ENCODE data around the gene VEGFA. TPM values are rescaled to one million over a fixed set of nuclear protein-coding genes. Genes with fewer than 3 reads are reported as not detected.

The VEGFA gene
- total and polyA plus RNA-seq, 2 of the 8 experiments (the other 6 are each of a cell fraction or from before 2014, with no cell fraction given) = 42.2 to 58.5 TPM

DNA sequence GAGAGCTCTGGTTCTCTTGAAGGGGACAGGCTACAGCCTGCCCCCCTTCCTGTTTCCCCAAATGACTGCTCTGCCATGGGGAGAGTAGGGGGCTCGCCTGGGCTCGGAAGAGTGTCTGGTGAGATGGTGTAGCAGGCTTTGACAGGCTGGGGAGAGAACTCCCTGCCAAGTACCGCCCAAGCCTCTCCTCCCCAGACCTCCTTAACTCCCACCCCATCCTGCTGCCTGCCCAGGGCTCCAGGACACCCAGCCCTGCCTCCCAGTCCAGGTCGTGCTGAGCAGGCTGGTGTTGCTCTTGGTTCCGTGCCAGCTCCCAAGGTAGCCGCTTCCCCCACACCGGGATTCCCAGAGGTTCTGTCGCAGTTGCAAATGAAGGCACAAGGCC is 9.8 kb downstream of the VEGFA start:
- DNase-seq (ENCODE audit: low read depth in 1 of 2, low spot score in 2 of 2) (no peak), FAIRE-seq (no peak)
- Histone ChIP-seq H4K8ac (ENCODE audit: extremely low read depth, insufficient read depth, low read length) (no peak overlapping the region), H3K27me3 (replicated peaks in 1 of 4; ENCODE audit: control insufficient read depth in 3 of 4, extremely low read depth in 1 of 4, insufficient read depth in 3 of 4, low read length in 3 of 4) (no peaks in the 10 kb centered on the region), H2BK12ac (ENCODE audit: low read depth, low read length) (no peak overlapping the region), H2AK5ac (ENCODE audit: low read depth, low read length) (no peak overlapping the region), H2BK15ac (ENCODE audit: low read length) (no peak overlapping the region), H3K23ac (ENCODE audit: insufficient read length) (no peak overlapping the region), H3K79me1 (ENCODE audit: low read depth, low read length) (peaks cover 17% of the 10 kb centered on the region), H2AFZ (ENCODE audit: low read length) (no peak overlapping the region), H3K79me2 (ENCODE audit: control insufficient read depth in 1 of 2, insufficient read depth in 2 of 2, low read length in 2 of 2) (peaks cover 3 to 29% of the 10 kb centered on the region in 2 experiments; a peak in 3 of 4 replicates), H3K27ac (ENCODE audit: low read depth, low read length) (no peak overlapping the region), H3K4me1 (replicated peaks in 1 of 4; ENCODE audit: control insufficient read depth in 3 of 4, insufficient read depth in 4 of 4, low read length in 3 of 4) (peaks cover 0 to 5% (median 5%) of the 10 kb centered on the region in 4 experiments; a peak in 5 of 7 replicates), H4K20me1 (replicated peaks in 1 of 2; ENCODE audit: control insufficient read depth in 1 of 2, insufficient read depth in 2 of 2, low read length in 2 of 2) (peaks cover 7 to 22% of the 10 kb centered on the region in 2 experiments), H3K4me3 (ENCODE audit: extremely low read depth in 1 of 4, insufficient read depth in 2 of 4, low read depth in 3 of 4, low read length in 4 of 4) (no peak overlapping the region), H2BK5ac (ENCODE audit: low read depth, low read length) (no peak overlapping the region), H3K4me2 (ENCODE audit: insufficient read depth in 1 of 2, low read depth in 2 of 2, low read length in 2 of 2) (no peak overlapping the region), H2BK20ac (ENCODE audit: low read length) (no peak overlapping the region), H3K36me3 (ENCODE audit: control insufficient read depth in 2 of 4, insufficient read depth in 4 of 4, low read length in 3 of 4) (peaks cover 28 to 79% (median 67%) of the 10 kb centered on the region in 4 experiments), H3K56ac (replicated peaks; ENCODE audit: insufficient read length, low read depth, low read length) (no peak overlapping the region), H3K14ac (ENCODE audit: insufficient read length) (no peak overlapping the region), H4K5ac (ENCODE audit: insufficient read length, low read depth, low read length) (no peak overlapping the region), H3K9me3 (ENCODE audit: insufficient read depth in 2 of 2, low read depth in 1 of 2, low read length in 1 of 2) (no peaks in the 10 kb centered on the region), H3K23me2 (ENCODE audit: low read depth, low read length) (no peaks in the 10 kb centered on the region), H3K9ac (replicated peaks in 1 of 4; ENCODE audit: extremely low read depth in 1 of 4, low read depth in 3 of 4, low read length in 3 of 4) (no peak overlapping the region), H4K91ac (replicated peaks; ENCODE audit: insufficient read length, low read length) (no peak overlapping the region), H3K4ac (replicated peaks; ENCODE audit: insufficient read length, low read depth, low read length) (no peak overlapping the region), H3K18ac (ENCODE audit: extremely low read depth, low read length) (no peak overlapping the region), H2BK120ac (replicated peaks; ENCODE audit: low read depth, low read length) (no peak overlapping the region)
- ChIA-PET CTCF (ENCODE audit: partially characterized antibody) (no interaction called here), POLR2A (ENCODE audit: partially characterized antibody) (no interaction called here)
- WGBS, 2 experiments (ENCODE audit: extremely low coverage in 1 of 2, insufficient coverage in 1 of 2, insufficient read length in 1 of 2, insufficient replicate concordance in 2 of 2, low coverage in 1 of 2, low lambda C conversion rate in 2 of 2, missing lambda C conversion rate in 1 of 2) = 76% methylated on average over 3 of the region's 8 CpGs; no CpG with 5 or more reads in 1 of the 2 experiments
- TF ChIP-seq CHD1 (IDR thresholded peaks at IDR 0.05; ENCODE audit: low read depth, low read length) (no peak), POLR2A (IDR thresholded peaks at IDR 0.05; ENCODE audit: control extremely low read depth in 1 of 2, low read depth in 2 of 2, low read length in 2 of 2) (no peak), POLR2AphosphoS5 (IDR thresholded peaks at IDR 0.05; ENCODE audit: low read depth, low read length) (no peak), CTBP2 (IDR thresholded peaks at IDR 0.05; ENCODE audit: borderline replicate concordance, insufficient read depth, insufficient read length, low read length) (no peak), JUND (IDR thresholded peaks at IDR 0.05; ENCODE audit: low read length) (no peak), POU5F1 (IDR thresholded peaks at IDR 0.05; ENCODE audit: low read depth, low read length) (no peak), SP4 (IDR thresholded peaks at IDR 0.05; ENCODE audit: low read length) (no peak), SUZ12 (IDR thresholded peaks at IDR 0.05; ENCODE audit: low read length) (no peak), FOSL1 (IDR thresholded peaks at IDR 0.05; ENCODE audit: insufficient read depth, low read depth, low read length) (no peak)
- TF ChIP-seq, protein P1, sequence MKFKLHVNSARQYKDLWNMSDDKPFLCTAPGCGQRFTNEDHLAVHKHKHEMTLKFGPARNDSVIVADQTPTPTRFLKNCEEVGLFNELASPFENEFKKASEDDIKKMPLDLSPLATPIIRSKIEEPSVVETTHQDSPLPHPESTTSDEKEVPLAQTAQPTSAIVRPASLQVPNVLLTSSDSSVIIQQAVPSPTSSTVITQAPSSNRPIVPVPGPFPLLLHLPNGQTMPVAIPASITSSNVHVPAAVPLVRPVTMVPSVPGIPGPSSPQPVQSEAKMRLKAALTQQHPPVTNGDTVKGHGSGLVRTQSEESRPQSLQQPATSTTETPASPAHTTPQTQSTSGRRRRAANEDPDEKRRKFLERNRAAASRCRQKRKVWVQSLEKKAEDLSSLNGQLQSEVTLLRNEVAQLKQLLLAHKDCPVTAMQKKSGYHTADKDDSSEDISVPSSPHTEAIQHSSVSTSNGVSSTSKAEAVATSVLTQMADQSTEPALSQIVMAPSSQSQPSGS (IDR thresholded peaks at IDR 0.05; ENCODE audit: low read length) = no peak
- TF ChIP-seq, protein P2, sequence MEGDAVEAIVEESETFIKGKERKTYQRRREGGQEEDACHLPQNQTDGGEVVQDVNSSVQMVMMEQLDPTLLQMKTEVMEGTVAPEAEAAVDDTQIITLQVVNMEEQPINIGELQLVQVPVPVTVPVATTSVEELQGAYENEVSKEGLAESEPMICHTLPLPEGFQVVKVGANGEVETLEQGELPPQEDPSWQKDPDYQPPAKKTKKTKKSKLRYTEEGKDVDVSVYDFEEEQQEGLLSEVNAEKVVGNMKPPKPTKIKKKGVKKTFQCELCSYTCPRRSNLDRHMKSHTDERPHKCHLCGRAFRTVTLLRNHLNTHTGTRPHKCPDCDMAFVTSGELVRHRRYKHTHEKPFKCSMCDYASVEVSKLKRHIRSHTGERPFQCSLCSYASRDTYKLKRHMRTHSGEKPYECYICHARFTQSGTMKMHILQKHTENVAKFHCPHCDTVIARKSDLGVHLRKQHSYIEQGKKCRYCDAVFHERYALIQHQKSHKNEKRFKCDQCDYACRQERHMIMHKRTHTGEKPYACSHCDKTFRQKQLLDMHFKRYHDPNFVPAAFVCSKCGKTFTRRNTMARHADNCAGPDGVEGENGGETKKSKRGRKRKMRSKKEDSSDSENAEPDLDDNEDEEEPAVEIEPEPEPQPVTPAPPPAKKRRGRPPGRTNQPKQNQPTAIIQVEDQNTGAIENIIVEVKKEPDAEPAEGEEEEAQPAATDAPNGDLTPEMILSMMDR (IDR thresholded peaks at IDR 0.05; ENCODE audit: control extremely low read depth in 1 of 3, insufficient read depth in 1 of 3, low read depth in 1 of 3, low read length in 3 of 3) = no peak
